NCI-H748 treated with DMSO at 0.1 percent for 48 hours (cell line): Measurements from ENCODE around the gene DCDC1.
A peak's percentile ranks its signal among the peaks of the same experiment; 100 is the strongest.

Experiments
- DNase-seq: peaks from one replicate; lab custom pipeline; 2025; lab: John Stamatoyannopoulos, UW

The DCDC1 gene

DNA sequence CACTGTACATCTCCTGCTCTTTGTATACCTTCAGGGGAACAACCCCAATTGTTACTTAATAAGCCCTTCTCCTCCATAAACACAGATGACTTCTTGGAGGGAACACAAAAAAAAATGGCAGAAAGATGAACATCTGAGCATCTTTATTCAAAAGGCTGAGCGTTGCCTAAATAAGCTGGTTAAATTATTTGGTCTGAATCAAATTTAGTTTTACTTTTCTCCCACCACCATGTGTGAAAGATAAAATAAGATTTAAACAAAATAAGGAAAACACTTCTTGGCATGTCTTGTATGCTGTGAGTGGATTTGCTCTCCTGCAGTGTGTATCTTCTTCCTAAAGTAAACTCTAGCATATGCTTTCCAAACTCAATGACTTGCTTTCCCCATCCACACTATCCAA, 137.9 kb downstream of the DCDC1 start:
- no peak for DNase-seq

DNA sequence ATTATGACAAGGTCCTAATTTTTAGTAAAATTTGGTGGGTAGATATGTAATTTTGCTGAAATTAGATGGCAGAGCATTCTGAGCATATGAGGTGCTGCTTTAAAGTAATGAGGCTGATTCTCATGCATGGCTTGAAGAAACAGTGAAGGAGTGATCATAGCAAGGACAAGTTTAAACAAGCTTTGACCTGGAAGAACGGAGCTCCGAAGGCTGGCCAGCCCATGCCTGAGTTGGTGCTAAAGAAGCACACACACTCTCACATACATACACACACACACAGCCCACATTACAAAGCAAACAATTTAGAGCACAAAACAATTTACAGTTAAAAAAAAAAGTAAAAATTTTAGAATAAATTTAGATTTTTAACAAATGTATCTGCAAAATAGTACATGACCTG, 150.7 kb downstream of the DCDC1 start:
- no peak for DNase-seq

DNA sequence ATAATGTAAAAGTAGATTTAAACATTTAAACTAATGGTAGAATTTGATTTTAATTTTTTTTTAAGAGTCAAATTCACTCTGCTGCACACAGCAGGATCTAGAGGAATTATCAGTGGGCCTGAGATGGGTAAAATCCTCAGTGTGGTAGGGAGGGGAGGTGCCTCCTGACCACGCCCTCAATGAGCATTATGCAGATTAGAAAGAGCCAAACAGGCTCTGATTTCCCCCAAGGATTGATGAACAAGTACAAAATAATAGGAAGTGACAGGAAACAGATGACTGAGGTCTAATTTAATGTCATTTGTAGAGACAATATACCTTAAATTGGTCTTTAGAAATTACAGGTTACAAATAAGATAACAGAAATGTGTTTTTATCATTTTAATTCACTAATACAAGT, 155.2 kb downstream of the DCDC1 start:
- no peak for DNase-seq

DNA sequence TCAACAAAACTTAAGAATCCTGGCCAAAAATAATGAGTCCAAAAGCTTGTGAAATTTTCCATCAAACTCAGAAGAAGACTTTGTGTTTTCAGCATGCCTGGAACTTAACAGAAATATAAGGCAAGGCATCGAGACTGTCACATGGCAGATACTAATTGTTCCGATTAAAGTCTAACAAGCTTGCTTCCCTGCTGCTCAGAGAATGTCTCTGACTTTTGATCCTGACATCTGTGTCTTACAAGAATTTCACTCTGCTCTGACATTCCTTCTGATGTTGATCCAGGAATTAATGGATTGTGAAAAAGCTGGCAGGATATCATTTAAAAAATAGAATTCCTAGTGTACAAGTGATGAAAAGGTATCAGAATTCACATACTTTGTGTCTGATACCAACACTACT, 170.2 kb downstream of the DCDC1 start:
- DNase-seq: no peak

DNA sequence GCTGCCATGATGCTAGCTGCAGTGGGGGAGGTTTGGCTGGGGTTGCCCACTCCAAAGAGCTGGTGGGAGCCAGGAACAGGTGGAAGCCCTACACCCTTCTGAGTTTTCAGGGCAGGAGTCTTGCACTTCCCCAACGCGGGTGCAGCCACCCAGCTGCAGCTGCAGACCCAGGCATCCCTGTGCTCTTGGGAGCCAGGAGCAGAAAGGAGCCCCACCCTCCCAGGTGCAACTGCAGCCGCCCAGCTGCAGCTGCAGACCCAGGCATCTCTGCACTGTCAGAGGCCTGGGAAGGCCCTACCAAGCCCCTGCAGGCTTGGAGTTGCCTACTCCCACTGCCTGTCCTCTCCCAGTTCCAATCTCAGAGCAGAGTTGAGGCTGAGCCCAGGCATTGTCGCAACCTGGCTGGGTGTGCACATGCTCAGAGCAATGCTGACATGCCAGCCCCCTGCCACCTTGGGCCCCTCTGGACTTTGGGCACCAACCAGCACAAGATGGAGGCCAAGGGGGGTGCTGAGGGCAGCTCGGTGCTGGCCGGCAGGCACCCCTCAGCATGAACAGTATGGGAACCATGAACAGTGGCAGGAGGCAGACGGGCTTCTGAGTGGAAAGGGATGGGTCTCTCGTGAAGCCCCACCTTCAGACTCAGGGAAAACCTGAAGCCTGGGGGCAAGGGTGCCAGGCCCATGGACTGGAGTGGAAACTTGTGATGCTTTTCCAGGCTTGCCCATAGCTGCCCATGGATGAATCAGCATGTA, 195.4 kb downstream of the DCDC1 start:
- DNase-seq: no peak

DNA sequence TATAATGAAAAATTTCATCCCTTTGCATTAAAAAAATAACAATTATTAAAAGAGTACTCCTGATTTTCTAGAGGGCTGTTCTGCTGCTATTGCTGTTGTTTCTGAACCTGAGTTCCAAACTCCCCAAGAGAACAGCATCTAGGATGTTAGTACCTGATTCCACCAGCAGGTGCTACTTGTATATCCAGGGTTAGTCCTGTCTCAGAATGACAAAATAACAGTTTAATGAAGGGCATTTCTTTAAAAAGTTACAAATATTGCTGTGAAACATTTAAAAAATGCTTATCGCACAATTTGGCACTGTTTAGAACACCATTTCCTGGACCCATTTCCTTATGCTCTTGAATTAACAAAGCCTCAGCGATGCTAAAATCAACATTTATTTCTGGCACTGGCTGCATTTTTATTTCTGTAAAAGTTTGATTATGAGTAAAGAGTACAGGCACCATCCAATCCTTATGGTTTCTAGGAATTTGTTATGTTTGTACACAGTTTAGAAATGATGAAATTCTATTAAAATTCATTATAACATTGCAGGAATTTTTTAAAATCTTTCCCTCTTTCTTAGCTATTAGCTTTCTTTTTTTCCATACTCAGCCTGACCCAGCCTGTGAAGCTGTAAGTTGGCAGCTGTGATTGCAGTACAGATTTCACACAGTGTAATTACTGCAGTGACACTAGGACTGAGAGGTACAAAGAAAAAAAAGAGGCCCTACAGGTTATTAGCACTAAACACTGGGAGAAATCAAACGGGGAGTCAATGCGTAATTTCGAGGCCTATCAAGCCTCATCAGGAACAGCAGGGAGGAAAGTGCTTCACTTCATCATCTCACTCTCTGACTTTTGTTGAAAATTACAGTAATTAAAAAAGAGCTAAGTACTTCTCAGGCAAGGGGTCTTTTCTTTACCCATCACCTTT, 208.8 kb downstream of the DCDC1 start:
- DNase-seq: peak; percentile 87

DNA sequence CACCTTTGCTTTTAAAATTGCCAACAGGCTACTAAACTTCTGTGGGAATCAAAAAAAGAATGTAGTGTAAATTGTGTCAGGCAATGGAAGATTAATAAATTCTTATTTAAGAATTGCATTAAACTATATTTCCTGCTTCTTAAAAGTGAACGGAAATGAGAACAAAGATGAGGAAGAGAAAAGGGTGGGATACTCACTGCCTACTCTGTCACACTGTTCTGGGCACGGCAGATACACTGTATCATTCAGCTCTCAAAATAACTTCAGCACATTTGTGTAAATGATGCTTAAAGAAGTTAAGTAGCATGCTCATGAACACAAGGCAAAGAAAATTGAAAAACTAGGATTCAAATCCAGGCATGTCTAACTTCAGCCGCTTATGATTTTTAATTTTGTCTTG, 218.7 kb downstream of the DCDC1 start:
- no peak for DNase-seq

DNA sequence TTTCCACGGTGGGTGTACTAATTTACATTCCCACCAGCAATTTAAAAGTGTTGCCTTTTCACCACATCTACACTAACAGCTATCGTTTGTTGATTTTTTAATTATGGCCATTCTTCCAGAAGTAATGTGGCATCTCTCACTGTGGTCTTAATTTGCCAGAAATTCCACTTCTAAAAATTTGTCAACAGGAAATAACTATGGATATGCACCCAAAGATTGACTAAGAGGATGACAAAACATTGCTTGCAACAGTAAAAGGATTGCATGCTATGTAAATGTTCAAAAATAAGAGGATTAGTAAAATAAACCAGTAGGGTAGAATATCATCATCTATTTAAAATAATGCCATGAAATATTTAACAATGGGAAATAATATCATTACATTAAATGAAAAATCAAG, 219.5 kb downstream of the DCDC1 start:
- no peak for DNase-seq

DNA sequence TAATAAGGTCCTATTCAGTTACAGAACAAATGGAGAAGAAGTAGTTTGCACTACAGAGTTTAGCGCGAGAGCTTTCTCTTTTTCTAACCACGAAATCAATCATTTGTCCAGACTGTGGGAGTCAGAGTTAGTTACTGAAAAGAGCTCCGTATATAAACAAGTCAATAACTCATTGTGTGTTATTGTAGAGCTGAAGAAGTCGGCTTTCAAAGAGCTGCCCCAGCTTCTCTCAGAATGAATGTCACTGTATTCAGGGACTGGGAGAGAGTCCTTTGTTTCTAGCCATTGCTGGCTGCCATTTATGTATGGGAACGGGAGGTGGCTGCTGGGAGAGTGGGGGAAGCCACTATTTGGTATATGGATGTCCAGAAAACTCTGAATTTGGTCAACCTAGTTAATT, 227.8 kb downstream of the DCDC1 start:
- no peak for DNase-seq

DNA sequence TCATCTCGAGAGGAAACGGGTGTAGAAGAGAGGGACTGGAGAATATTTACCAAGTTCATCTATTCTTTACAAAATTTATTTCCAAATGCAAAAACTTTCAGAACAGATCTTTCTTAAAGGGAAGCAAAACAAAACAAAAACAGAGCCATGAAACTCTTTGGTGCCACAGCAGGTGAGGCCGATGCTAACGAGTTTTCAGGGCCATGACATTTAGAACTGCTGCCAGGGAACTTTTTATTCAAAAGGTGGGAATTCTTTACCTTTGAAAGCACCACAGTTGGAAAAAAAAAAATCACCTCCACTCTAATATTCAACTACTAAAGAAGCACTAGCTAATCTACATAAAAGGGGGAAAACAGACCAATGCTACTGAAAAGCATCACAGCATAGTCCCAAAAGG, 230.1 kb downstream of the DCDC1 start:
- no peak for DNase-seq

DNA sequence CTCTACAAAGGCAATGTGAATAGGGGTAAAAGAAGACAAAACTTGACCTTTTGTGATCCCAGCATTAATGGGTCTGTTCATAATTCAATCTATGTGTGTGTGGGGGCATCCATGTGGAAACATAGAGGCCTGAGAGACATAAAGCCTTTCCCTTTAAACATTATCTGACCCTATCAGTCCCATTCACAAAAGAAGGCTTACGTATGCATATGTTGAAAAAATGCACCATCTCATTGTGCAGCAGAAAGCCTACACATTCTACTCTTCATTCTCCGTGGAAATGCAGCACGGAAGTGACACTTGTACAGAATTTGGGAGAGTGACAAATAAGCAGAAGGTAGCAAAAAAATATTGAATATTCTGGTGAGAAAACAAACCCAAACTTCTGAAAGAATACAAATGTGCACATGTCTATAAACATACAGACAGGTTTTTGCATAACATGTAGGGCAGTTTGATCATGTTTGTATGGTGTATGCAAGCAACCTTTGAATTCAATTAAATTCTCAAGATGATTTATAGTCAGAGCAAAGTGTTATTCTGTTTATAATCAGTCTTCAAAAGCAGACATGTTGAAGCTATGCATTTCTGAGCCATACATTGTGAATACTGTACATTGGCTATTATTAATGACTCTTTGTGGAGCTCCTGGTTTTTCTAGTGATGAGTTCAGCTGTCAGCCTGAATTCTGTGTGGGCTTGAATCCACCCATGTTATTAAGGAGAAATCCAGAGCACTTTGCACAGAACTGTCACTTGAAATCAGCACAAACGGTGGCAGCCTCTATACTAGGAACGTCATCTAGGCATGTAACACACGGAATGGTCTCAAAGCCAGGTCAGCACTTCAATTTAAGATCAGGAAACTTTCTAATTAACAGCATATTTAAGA, 236.8 kb downstream of the DCDC1 start:
- no peak for DNase-seq

DNA sequence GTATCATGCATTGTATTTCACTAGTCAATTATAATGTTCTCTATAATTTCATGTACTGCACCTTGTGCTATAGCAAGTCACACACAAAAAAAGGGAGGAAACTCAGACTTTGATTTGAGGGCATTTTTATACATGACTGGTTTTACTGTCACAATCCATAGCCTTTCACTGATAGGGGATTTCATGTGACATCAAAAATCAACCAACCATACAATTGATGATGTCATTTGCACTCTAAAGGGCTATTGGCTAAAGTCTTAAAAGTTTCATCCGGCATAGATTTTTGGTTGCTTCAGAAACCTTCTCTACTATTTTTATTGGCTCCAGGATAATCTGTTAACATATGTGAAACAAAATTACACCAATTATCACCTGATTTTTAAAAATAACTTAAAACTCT, 237.8 kb downstream of the DCDC1 start:
- no peak for DNase-seq

DNA sequence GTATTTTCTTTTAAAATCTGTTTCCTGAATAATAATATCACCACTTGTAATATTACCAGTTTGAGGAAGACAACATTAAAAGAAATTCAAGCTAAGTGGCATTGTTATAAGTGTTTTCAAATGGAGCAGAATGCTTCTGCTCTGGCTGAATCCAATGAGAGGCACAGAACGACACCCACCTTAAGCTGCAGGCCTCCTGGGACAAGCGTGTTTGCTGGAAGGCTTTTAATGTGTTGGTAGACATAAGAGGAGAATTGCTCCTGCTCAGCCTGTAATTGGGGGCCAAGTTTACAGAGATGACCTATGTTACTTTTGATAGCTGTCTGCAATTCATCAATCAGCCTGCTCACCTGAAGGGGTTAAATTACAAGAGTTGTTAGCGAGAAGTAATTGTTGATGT, 242.2 kb downstream of the DCDC1 start:
- no peak for DNase-seq

DNA sequence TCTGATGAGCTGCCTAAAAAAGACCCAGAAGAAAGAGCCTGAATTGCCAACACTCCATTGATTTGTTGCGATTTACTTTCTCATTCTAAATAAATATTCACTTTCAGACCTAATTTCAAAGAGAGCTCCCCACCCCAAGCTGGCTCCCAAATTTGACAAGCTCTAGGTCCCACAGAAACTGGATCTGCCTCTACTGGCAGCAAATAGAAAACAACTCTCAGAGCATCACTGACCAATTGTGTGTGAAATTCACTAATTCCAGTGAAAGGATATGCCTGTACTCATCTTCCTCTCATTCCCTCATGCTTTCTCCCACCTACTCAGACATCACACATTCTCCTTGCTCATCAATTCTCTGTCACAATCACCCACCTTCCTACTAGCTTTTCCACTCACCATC, 249.1 kb downstream of the DCDC1 start:
- DNase-seq: no peak

DNA sequence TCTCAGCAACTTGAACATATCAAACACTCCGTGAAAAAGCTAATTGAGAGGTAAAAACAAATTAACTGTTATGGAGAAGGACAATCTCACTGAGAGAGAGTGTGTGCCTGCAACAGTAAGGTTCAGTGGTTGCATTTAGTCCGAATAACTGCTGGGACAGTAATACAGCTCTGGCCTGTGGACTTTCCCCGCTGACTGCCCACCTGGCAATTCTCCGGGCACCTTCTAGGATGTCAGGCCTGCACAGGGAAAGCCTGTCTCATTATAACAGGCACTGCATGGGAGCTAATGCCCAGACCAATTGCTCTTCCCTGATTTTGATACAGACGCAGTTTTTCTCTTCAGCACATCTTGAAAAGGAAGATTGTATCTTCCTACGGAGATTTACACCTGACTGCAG, 251.0 kb downstream of the DCDC1 start:
- no peak for DNase-seq

DNA sequence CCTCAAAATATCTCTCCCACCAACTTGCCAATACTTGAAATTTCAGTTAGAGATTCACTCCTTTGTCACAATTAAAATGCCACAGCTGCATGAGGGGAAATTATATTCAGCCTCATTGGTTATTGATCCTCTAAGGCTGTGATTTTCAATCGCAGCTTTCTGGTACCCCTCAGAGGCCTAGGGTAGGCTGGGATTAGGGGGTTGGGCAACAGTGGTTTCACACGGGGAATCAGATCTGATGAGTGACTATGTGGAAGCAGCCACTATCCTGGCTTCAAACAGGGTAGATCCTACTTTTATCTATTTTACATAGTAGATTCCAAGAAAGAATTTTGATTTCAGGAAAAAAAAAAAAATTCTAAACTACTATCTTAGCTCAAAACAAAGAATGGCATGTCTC, 252.5 kb downstream of the DCDC1 start:
- DNase-seq: no peak

DNA sequence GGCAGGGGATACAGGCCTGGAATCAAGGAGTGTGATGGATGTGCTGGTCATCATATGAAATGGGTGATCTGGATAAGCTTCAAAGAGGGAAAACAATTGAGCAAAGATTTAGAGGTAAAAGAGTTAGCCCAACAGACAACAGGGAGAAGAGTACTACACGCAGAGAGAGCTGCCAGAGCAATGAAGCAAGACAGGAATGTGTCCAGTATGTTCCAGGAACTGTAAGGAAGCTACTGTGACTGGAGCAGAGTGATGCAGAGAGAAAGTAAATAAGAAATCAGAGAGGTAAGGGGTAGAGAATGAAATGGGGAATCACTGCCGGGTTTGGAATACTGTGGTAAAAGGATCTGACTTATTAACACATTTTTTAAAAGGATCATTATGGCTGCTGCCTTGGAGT, 255.1 kb downstream of the DCDC1 start:
- DNase-seq: no peak

DNA sequence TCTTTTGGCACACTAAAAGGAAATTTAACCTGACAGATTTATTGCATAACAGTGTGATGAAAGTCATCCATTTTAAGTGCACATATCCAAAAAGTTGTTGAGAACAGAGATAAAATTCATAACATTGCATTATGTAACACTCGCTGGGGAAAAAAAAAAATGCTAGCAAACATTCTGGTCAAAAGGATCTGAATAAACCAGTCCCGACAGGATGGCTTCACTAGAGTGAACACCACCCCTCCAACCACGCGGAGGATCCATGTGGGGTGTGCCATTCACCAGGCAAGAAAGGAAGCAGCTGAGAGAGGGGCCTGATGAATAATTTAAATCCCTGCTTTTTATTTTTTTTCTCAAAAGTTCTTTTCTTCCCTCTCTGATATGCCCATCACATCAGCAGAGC, 258.7 kb downstream of the DCDC1 start:
- DNase-seq: no peak

DNA sequence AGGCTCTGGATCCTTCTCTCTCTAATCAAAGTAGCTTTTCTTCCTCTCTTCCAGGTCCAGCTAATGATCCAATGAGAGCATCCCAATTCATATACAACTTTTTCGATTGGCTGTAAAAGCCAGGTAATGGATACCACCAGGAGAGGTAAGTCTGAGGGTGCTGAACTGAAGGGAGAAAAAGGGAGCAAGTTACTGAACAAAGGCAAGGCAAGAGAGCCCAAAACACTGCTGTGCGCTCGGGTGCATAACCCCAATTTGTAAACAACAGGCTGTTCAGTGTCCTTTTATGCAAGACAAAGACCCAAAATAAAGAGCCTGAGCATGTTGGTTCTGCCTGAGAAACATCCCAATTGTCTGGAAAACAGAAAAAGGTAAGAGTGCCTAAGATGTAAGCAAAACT, 260.1 kb downstream of the DCDC1 start:
- DNase-seq: no peak

DNA sequence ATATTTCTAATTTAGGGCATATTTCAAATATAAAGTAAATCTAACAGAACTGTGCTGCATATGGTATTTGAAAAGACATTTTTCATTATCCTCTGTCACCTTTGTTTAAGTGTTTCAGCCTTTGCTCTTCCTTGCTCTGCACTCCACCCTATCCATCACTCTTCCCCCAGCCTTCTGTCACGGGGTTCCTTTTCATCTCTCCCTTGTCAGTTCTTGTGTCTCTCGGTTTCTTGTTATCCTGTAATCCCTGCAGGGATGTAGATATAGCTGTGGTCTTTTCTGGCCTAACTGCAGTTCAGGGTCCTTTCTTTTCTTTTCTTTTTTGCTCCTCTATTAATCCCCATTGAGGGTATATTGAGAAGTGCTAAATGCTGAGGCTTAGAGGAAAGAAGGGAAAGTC, 261.9 kb downstream of the DCDC1 start:
- DNase-seq: no peak

DNA sequence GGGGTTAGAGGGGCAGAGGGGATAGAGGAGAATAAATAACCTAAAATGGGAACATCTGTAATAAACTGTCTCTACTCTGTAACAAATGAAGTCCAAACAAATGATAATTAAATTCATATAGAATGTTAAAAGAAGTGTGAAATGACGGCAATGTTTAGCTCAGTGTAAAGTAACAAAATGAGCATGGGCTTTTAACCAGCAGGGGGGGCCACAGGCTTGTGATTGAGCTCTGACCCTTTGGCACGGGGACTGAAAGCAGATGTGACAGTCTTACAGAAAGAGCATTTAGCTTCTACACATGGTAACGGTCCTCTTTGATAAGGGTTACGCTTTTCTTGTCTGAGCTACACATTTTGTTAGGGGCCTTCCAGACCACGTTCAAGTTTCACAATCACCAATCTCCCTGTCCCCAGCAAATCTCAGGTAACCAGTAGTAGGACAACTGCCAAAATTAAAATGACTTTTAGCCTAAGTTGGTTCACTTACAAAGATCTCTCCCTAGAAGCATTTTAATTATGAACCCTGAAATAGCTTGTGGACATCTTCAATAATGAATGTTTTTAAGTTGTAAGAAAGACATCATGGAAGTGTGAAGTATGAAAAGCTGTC, 262.5 kb downstream of the DCDC1 start:
- DNase-seq: peak; percentile 49

DNA sequence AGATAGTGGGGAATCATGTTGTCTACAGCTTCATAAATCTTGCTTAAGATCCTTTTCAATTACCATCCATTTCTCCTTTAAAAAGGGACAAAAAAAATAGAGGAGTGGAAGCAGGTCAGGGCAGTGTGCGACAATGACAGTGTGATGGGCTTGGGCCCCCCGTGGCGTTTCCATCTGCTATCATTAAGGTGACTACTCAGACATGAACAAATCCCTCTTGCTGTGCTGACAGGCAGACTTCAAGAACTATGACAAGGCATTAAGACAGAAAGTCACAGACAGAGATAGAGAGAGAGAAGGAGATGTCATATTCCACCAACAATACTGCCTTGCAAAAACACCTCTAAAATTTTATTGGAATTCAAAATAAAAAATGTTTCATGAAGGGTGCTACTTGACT, 263.2 kb downstream of the DCDC1 start:
- no peak for DNase-seq
